Measurements from ENCODE around the gene SOBP.

Gene SOBP

DNA sequence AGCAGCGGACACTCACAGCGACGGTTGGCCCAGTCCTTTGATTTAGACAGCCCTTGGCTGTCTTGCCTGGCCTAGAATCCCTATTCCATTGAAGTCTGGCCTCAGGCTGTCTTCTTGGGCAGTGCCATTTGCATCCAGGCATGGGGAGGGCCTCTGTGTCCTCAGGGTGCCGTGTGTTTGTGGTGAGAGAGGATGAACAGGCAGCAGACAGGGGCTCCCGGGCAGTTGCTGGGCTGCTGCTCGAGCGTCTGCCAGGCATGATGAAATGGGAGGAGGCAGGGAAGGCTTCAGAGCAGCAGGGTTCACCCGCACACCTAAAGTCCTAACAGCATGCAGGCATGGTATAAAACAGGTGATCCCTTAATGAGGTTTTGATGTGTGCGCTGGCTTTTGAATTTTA, 126.9 kb downstream of the SOBP start:
- no peak for DNase-seq (ENCODE audit: low spot score)

DNA sequence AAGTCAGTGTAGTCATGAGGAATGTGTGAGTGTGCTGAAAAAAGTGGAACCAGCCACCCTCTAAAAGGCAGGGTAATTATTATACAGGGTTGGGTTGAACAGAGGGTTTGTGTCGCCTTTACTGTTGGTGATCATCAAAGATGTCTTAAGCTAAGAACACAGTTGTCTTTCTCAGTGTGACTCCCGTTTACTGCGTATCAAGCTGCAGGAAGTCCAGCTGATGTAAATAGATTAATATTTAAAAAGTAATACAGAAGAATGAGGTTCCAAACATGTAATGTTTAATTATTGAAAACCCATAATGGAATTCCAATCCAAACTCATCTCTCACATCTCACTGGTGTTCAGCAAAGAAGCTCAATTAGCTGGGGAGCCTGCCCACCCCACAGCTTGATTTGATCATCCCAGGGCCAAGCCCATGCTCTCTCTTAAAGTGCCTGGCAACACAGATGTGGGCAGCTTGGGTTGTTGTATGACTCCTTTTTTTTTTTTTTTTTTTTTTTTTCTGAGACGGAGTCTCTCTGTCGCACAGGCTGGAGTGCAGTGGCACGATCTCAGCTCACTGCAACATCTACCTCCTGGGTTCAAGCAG, 127.5 kb downstream of the SOBP start:
- no peak for DNase-seq (ENCODE audit: low spot score)

DNA sequence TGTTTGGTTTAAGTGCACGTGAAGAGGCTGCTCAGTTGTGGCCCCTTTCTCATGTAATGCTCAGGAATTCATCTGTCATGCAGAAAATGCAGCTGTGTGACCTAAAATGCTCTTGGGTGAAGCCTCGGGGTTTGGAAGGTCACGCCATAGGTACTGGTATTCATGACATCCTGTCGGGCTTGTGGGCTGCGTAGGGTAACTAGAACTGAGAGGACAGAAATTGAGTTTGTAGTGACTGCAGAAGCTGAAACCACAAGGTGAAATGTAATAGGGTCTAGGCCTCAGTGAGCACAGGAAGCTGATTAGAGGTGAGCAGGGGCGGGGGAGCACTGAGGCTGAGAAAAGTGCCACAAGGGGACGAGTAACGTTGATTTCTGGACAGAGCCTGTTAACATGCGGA, 128.8 kb downstream of the SOBP start:
- DNase-seq (ENCODE audit: low spot score), result no peak

DNA sequence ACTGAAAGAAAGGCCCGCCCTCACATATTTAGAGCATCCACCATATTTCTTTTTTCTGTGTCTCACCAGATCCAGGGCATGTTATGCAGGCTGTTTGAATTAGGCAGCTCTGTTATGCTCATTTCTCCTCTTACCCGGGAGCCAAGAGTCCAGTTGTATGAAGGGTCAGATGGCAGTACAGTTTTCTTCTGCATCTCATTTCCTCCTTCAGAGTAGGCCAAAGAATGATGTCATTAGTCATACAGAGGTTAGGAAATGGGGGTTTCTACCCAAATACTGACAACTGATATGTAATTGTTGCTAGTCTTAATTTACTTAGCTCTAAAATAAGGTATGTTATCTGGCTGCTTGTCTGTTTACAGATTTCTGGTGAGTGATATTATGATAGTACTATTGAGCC, 130.8 kb downstream of the SOBP start:
- DNase-seq (ENCODE audit: low spot score), result no peak

DNA sequence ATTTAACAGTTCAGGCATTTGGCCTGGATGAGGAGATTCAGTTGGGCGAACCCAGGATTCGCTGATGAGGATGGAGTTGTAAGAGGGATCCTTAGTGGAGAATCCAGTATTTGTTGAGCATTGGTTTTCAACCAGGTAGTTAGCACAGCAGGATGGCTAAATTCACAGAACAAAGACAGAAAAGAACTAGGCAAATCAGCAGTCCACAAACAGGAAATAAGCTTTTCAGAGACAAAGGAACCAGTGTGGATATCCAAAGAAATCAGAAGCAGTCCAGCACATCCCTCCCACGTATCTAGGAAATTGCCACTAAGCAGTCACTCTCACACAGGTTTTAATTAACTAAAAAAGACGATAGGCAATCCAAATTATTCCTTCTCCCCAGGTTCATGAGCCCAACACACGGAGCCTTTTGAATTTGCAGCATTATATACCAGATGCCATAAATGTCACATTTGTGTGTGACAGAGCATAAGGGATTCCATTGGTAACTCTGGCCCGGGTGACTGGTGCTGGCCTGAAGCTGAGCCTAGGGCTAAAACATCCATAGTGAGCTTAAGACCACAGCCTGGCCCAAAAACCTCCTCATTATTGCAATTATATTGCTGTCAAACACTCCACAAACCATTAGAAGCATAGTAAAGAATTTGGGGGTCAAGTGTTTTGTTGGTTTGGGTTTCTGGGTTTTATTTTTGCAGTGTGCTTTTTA, 131.5 kb downstream of the SOBP start:
- DNase-seq (ENCODE audit: low spot score), result no peak

DNA sequence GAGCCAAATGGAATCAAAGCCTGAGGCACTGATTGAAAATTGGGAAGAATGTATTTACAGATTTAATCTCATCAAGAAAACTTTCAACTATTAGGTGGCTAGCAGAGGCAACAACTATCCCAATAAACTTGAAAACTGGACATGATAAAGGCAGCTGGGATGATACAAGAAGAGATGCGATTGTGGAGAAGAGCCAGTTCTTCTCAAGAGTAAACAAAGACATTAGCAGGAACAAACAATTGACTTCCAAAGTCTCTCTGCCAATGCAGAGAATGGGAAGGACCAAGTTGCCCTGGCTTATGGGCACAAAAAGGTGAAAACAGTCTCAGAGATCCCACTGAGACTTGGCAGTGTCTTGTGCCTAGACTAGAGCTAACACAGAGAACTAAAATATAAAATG, 132.4 kb downstream of the SOBP start:
- no peak for DNase-seq (ENCODE audit: low spot score)

GRCh38 chr6:107624050-107624449, 134.1 kb downstream of the SOBP start:
- no peak for DNase-seq (ENCODE audit: low spot score)

GRCh38 chr6:107624541-107624940, 134.6 kb downstream of the SOBP start:
- no peak for DNase-seq (ENCODE audit: low spot score)

DNA sequence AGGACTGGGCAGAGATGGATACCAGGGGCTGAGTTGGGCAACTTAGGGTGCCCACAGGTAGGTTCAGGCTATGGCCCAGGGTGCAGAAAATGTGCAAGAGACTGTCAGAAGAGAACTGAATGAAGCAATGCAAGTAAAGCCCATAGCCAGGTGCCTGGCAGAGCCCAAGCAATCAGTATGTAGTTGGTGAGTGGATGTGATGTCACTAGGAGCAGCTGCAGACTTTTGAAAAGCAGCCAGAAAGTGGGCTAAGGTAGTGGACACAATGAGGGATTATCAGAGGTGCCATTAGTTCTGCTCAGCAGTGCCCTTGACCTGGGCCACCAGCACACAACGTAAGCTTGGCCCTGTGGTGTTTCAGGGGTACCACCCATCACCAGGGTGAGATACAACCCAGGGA, 135.3 kb downstream of the SOBP start:
- DNase-seq (ENCODE audit: low spot score), result no peak

- no peak for DNase-seq (ENCODE audit: low spot score)
Observed at GRCh38 chr6:107626645-107627044, 136.7 kb downstream of the SOBP start.

GRCh38 chr6:107627969-107628368, 138.1 kb downstream of the SOBP start:
- DNase-seq (ENCODE audit: low spot score), result no peak

DNA sequence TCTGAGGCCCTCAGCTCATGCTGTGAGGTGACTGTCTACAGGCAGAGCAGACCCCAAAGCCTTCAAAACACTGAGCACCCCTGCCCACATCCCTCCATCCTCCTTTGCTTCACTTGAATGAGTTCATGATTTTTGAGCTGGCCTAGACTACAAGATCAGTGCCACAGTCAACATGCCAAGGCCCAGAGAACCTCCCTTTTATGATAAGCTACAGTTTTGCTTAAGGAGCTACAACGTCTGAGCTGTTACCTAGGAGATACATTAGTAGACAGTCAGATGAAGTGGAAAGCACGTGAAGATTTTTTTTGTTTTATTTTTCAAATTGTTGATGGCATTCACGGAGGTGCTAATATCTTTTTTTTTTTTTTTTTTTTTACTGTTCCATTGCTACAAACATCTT, 139.0 kb downstream of the SOBP start:
- DNase-seq (ENCODE audit: low spot score), result no peak

GRCh38 chr6:107629548-107630129, 139.7 kb downstream of the SOBP start:
- no peak for DNase-seq (ENCODE audit: low spot score)

- no peak for DNase-seq (ENCODE audit: low spot score)
Observed at GRCh38 chr6:107630348-107630977, 140.5 kb downstream of the SOBP start.

GRCh38 chr6:107632381-107633136, 142.6 kb downstream of the SOBP start:
- no peak for DNase-seq (ENCODE audit: low spot score)

- DNase-seq (ENCODE audit: low spot score), result no peak
Observed at GRCh38 chr6:107633680-107634323, 143.9 kb downstream of the SOBP start.

GRCh38 chr6:107634324-107635056, 144.6 kb downstream of the SOBP start:
- DNase-seq (ENCODE audit: low spot score), result no peak

- DNase-seq (ENCODE audit: low spot score), result no peak
Observed at GRCh38 chr6:107635057-107635515, 145.2 kb downstream of the SOBP start.

- DNase-seq (ENCODE audit: low spot score), result no peak
Observed at GRCh38 chr6:107636486-107636885, 146.6 kb downstream of the SOBP start.

GRCh38 chr6:107637316-107638315, 147.7 kb downstream of the SOBP start:
- no peak for DNase-seq (ENCODE audit: low spot score)

All from RKO (cell line).